Astrocyte (in vitro differentiated cells and primary cell): ENCODE data around the gene DGKB. TPM values are rescaled to one million over a fixed set of nuclear protein-coding genes. Genes with fewer than 3 reads are reported as not detected.
A peak's percentile ranks its signal among the peaks of the same experiment; 100 is the strongest.

Source experiments
- DNase-seq: peaks from one replicate; pipeline ENCODE4 v3.0.0-alpha.2; 2010; ENCODE audit warnings: low read depth
- FAIRE-seq: peaks from 2 replicates; lab custom pipeline; 2011; peaks lifted over from hg19 to GRCh38; lab: Jason Lieb, UNC
- H2AFZ ChIP-seq: 2 replicates; pipeline ENCODE4 v1.6.0; 2012; ENCODE audit warnings: low read depth, low read length, inconsistent platforms
- H3K27ac ChIP-seq: 2 replicates; pipeline ENCODE4 v1.5.1; 2011; ENCODE audit warnings: low read depth, low read length, inconsistent platforms
- H3K27me3 ChIP-seq: 2 replicates; pipeline ENCODE4 v1.6.0; 2011; ENCODE audit warnings: low read length, inconsistent platforms; ENCODE audit not compliant: insufficient read depth
- H3K36me3 ChIP-seq: 2 replicates; pipeline ENCODE4 v1.5.1; 2011; ENCODE audit warnings: low read length, inconsistent platforms; ENCODE audit not compliant: insufficient read depth
- H3K4me1 ChIP-seq: 2 replicates; pipeline ENCODE4 v1.5.1; 2011; ENCODE audit warnings: low read length, inconsistent platforms; ENCODE audit not compliant: insufficient read depth
- H3K4me2 ChIP-seq: 2 replicates; pipeline ENCODE4 v1.6.0; 2012; ENCODE audit warnings: low read length, inconsistent platforms
- H3K4me3 ChIP-seq: 2 replicates; pipeline ENCODE4 v1.5.1; 2011; ENCODE audit warnings: low read depth, mild to moderate bottlenecking, low read length, inconsistent platforms; ENCODE audit not compliant: insufficient read depth
- H3K79me2 ChIP-seq: 2 replicates; pipeline ENCODE4 v1.6.0; 2012; ENCODE audit warnings: mild to moderate bottlenecking, low read length, inconsistent platforms; ENCODE audit not compliant: insufficient read depth
- H3K9ac ChIP-seq: 2 replicates; pipeline ENCODE4 v1.6.0; 2012; ENCODE audit warnings: mild to moderate bottlenecking, low read length, inconsistent platforms
- H3K9me3 ChIP-seq: 2 replicates; pipeline ENCODE4 v1.5.1; 2012; ENCODE audit warnings: low read depth, mild to moderate bottlenecking, low read length, inconsistent platforms; ENCODE audit not compliant: insufficient read depth
- H4K20me1 ChIP-seq: 2 replicates; pipeline ENCODE4 v1.6.0; 2012; ENCODE audit warnings: low read length, inconsistent platforms; ENCODE audit not compliant: insufficient read depth
- H3K27ac Mint-ChIP-seq: one replicate; pipeline ENCODE4 v1.8.0; 2021; ENCODE audit warnings: mild to moderate bottlenecking, mixed read lengths; ENCODE audit not compliant: unreplicated experiment
- H3K27me3 Mint-ChIP-seq: one replicate; pipeline ENCODE4 v1.8.0; 2021; ENCODE audit warnings: low read depth, mixed read lengths; ENCODE audit not compliant: unreplicated experiment
- H3K36me3 Mint-ChIP-seq: one replicate; pipeline ENCODE4 v1.8.0; 2021; ENCODE audit warnings: low read depth, mixed read lengths; ENCODE audit not compliant: unreplicated experiment
- H3K4me1 Mint-ChIP-seq: one replicate; pipeline ENCODE4 v1.8.0; 2021; ENCODE audit warnings: low read depth, mixed read lengths; ENCODE audit not compliant: unreplicated experiment
- H3K4me3 Mint-ChIP-seq: one replicate; pipeline ENCODE4 v1.8.0; 2021; ENCODE audit warnings: mild to moderate bottlenecking, moderate library complexity, mixed read lengths; ENCODE audit not compliant: unreplicated experiment
- H3K9me3 Mint-ChIP-seq: one replicate; pipeline ENCODE4 v1.8.0; 2021; ENCODE audit warnings: mild to moderate bottlenecking, mixed read lengths; ENCODE audit not compliant: unreplicated experiment
- EZH2 ChIP-seq: IDR thresholded peaks from 2 replicates; pipeline ENCODE4 v1.6.1; 2012; ENCODE audit warnings: mild to moderate bottlenecking, low read length, inconsistent platforms; ENCODE audit not compliant: insufficient read depth
- total RNA-seq: library from RNA; stranded (reverse); gene quantifications from 2 replicates; pipeline ENCODE4 v1.2.1, GENCODE V29; 2021
- TF ChIP-seq, protein P1 (sequence below): IDR thresholded peaks from 2 replicates; pipeline ENCODE4 v1.5.1; 2011; ENCODE audit warnings: low read depth, mild to moderate bottlenecking, inconsistent platforms, low read length, moderate library complexity; ENCODE audit not compliant: insufficient read depth

Gene DGKB
- total RNA-seq, 1 donor from 2014 or later = 0.39 TPM

DNA sequence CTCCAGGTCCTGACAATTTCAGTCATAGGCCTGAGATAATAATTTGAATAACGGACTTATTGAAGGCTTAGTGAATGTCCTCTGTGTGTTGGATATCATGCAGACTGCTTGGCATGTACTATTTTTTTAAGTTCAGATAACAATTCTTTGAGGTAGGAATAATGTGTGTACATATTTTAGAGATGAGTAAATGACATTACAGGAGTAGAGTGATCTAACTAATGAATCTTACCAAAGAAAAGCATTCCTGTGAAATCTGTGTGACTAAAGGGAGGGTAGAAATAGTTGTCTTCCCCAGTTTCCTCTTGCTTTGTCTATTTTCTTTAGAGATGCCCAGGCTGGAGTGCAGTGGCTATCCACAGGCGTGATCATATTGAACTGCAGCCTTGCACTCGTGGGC lies 521.2 kb downstream of the DGKB start:
- Mint-ChIP-seq H3K27me3 (no peaks in the 10 kb centered on the region), H3K36me3 (no peaks in the 10 kb centered on the region), H3K4me3 (no peak overlapping the region), H3K27ac (no peak overlapping the region), H3K4me1 (peaks cover 6% of the 10 kb centered on the region), H3K9me3 (no peaks in the 10 kb centered on the region)
- Histone ChIP-seq H2AFZ (no peak overlapping the region), H3K4me2 (peak overlapping the region; percentile 43), H3K79me2 (no peaks in the 10 kb centered on the region), H3K4me1 (peaks cover 7% of the 10 kb centered on the region), H3K9me3 (no peaks in the 10 kb centered on the region), H3K36me3 (no peaks in the 10 kb centered on the region), H3K4me3 (no peak overlapping the region), H4K20me1 (no peaks in the 10 kb centered on the region), H3K27ac (no peak overlapping the region), H3K27me3 (no peaks in the 10 kb centered on the region), H3K9ac (no peak overlapping the region)
- no peak for TF ChIP-seq EZH2
- TF ChIP-seq, protein P1, sequence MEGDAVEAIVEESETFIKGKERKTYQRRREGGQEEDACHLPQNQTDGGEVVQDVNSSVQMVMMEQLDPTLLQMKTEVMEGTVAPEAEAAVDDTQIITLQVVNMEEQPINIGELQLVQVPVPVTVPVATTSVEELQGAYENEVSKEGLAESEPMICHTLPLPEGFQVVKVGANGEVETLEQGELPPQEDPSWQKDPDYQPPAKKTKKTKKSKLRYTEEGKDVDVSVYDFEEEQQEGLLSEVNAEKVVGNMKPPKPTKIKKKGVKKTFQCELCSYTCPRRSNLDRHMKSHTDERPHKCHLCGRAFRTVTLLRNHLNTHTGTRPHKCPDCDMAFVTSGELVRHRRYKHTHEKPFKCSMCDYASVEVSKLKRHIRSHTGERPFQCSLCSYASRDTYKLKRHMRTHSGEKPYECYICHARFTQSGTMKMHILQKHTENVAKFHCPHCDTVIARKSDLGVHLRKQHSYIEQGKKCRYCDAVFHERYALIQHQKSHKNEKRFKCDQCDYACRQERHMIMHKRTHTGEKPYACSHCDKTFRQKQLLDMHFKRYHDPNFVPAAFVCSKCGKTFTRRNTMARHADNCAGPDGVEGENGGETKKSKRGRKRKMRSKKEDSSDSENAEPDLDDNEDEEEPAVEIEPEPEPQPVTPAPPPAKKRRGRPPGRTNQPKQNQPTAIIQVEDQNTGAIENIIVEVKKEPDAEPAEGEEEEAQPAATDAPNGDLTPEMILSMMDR = no peak
- DNase-seq (peak; percentile 73), FAIRE-seq (peak; percentile 23)

DNA sequence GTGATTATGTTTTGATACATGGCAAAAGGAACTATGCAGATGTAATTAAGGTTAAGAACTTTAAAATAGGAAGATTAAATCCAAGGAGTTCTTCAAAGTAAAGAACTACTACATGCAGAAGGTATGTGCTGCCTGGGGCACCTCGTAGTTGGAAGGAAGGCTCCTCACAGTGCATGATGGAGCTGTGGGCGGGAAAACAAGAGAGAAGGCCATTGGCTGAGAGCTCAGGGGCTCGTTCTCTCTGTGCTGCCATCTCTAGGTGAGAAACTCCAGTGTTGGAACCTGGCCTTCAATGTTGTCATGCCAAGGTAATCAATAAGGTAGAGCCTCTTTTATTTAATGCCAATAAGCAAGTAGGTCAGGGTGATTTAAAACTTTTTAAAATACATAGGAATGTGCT lies 521.7 kb downstream of the DGKB start:
- Histone ChIP-seq H3K4me2 (no peak overlapping the region), H3K9ac (no peak overlapping the region), H3K36me3 (no peaks in the 10 kb centered on the region), H3K27ac (no peak overlapping the region), H3K27me3 (no peaks in the 10 kb centered on the region), H3K4me3 (no peak overlapping the region), H3K79me2 (no peaks in the 10 kb centered on the region), H3K9me3 (no peaks in the 10 kb centered on the region), H2AFZ (no peak overlapping the region), H4K20me1 (no peaks in the 10 kb centered on the region), H3K4me1 (peaks cover 7% of the 10 kb centered on the region)
- H3K27ac Mint-ChIP-seq = no peak overlapping the region
- no peaks in the 10 kb centered on the region for H3K27me3 Mint-ChIP-seq
- H3K4me1 Mint-ChIP-seq = peaks cover 6% of the 10 kb centered on the region
- H3K9me3 Mint-ChIP-seq = no peaks in the 10 kb centered on the region
- TF ChIP-seq EZH2 = no peak
- TF ChIP-seq, protein P1 = no peak
- FAIRE-seq (no peak), DNase-seq (no peak)
- H3K36me3 Mint-ChIP-seq = no peaks in the 10 kb centered on the region
- H3K4me3 Mint-ChIP-seq = no peak overlapping the region

DNA sequence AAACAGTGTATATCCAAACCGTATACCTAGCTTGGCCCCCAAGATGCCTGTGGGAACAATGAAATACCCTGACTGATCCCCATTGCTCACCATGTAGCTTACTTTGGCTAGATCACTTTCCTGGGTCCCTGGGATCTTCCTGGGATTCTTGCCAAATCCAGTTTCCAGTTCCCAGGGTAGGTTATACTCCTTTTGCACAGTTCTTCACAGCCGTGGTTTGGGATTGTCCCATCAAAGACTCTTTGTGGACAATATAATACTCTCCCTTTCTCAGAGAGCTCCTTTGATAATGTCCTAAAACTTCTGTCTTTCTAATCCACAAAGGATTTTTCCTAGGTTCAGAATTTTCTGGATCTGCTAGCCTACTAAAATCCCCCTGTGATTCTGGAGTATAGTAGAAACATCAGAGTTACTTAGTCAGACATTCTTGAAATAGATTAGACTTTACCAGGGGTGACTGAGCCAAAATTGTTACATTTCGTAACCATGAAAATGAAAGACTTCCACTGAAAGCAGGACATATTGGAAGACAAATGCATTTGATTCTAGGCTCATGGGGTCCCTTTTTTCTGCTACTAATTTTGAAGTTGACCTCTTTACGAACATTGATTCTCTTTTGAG lies 524.8 kb downstream of the DGKB start:
- no peaks in the 10 kb centered on the region for H3K9me3 Mint-ChIP-seq
- no peaks in the 10 kb centered on the region for H3K36me3 Mint-ChIP-seq
- H3K27me3 Mint-ChIP-seq = no peaks in the 10 kb centered on the region
- Histone ChIP-seq H3K79me2 (no peaks in the 10 kb centered on the region), H4K20me1 (no peaks in the 10 kb centered on the region), H3K4me1 (peaks cover 7% of the 10 kb centered on the region), H3K9ac (no peak overlapping the region), H3K9me3 (no peaks in the 10 kb centered on the region), H2AFZ (no peak overlapping the region), H3K4me3 (no peak overlapping the region), H3K27ac (peak overlapping the region; percentile 37), H3K36me3 (no peaks in the 10 kb centered on the region), H3K27me3 (no peaks in the 10 kb centered on the region), H3K4me2 (peak overlapping the region; percentile 35)
- peak; percentile 77 for DNase-seq
- TF ChIP-seq, protein P1 = no peak
- no peak for TF ChIP-seq EZH2
- H3K27ac Mint-ChIP-seq = no peak overlapping the region
- H3K4me1 Mint-ChIP-seq = peaks cover 6% of the 10 kb centered on the region
- H3K4me3 Mint-ChIP-seq = no peak overlapping the region
- peak; percentile 37 for FAIRE-seq
